ENCODE data around the gene ZNF132.

DNA sequence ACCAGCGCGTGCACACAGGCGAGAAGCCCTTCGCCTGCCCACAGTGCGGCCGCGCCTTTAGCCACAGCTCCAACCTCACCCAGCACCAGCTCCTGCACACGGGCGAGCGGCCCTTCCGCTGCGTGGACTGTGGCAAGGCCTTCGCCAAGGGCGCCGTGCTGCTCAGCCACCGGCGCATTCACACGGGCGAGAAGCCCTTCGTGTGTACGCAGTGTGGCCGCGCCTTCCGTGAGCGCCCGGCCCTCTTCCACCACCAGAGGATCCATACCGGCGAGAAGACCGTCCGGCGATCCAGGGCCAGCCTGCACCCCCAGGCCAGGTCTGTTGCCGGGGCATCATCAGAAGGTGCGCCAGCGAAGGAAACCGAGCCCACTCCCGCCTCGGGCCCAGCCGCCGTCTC lies 31.8 kb upstream of the ZNF132 start:
- TF ChIP-seq, protein P1, sequence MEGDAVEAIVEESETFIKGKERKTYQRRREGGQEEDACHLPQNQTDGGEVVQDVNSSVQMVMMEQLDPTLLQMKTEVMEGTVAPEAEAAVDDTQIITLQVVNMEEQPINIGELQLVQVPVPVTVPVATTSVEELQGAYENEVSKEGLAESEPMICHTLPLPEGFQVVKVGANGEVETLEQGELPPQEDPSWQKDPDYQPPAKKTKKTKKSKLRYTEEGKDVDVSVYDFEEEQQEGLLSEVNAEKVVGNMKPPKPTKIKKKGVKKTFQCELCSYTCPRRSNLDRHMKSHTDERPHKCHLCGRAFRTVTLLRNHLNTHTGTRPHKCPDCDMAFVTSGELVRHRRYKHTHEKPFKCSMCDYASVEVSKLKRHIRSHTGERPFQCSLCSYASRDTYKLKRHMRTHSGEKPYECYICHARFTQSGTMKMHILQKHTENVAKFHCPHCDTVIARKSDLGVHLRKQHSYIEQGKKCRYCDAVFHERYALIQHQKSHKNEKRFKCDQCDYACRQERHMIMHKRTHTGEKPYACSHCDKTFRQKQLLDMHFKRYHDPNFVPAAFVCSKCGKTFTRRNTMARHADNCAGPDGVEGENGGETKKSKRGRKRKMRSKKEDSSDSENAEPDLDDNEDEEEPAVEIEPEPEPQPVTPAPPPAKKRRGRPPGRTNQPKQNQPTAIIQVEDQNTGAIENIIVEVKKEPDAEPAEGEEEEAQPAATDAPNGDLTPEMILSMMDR (IDR thresholded peaks at IDR 0.05), result no peak
- TF ChIP-seq EZH2 (IDR thresholded peaks at IDR 0.05) (no peak), EZH2phosphoT487 (IDR thresholded peaks at IDR 0.05) (no peak)

Measured in neural progenitor cell (in vitro differentiated cells).